Activated CD8-positive, alpha-beta memory T cell treated with anti-CD3 and anti-CD28 coated beads for 1 hour (primary cell): ENCODE results near the gene SHCBP1L.

Experiments used
- DNase-seq, 2 donors: peaks; one replicate each; pipeline ENCODE4 v3.0.0-alpha.2; 2020; ENCODE audit warnings: low read depth in 1 of 2; ENCODE audit errors: extremely low read depth in 1 of 2

Gene SHCBP1L

GRCh38 chr1:182897696-182898095, 55.3 kb downstream of the SHCBP1L start:
- DNase-seq, result no peak

- DNase-seq, result no peak
Observed at GRCh38 chr1:182890927-182891610, 61.9 kb downstream of the SHCBP1L start.

DNA sequence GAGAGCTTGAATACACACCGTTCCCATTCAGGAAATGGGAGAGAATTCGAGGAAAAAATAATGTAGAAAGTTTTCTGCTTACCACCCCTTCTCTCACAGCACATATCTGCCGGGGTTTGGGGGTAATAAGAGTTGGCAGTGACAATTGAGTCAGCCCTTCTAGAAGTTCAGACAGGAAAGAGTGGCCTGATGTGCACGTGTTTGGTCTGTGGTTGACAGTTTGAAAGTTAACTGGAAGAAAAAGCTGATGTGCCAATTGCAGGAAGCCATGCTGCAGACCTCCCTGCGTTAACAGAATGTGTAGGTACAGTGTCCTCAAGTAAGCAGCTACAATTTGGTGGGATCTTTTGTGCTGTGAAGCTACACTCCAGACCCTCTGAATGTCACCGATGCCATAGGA, 63.0 kb downstream of the SHCBP1L start:
- DNase-seq, result no peak

GRCh38 chr1:182888736-182889531, 64.0 kb downstream of the SHCBP1L start:
- no peak for DNase-seq

GRCh38 chr1:182886985-182887384, 66.0 kb downstream of the SHCBP1L start:
- DNase-seq, result no peak

- DNase-seq, result no peak
Observed at GRCh38 chr1:182885591-182885990, 67.4 kb downstream of the SHCBP1L start.

DNA sequence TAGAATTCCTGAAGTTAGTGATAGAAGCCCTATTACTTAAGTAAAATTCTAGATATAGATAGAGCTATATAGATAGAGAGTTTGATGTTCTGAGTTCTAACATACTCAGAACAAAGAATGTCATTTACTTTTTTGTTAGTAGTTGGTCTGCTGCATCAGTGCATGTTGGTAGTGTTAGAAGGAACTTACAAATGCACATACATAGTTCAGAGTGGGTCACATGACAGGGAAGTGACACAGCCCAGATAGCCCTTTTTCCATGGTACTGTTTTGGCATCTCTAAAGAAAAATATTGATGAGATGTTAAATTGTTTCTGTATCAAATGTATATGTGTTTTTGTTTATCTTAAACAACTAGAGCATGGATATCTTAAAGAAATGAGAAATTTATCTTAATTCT, 68.1 kb downstream of the SHCBP1L start:
- no peak for DNase-seq

DNA sequence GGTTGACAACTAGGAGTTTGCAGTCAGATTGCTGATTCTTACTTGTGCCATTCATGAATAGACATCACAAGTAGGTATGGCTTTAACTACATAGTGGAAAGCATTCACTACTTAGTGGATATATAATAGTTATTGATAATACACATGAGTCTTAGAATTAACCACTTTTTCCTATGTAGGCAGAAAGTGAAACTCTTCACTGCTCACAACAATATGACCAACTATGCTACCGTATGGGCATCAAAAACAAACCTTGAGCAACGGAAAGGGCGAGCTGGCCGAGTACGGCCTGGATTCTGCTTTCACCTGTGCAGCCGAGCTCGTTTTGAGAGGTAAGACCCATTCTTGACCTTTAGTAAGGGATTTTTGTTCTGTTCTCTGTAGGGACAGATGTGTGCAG, 75.1 kb downstream of the SHCBP1L start:
- DNase-seq, result no peak

- no peak for DNase-seq
Observed at GRCh38 chr1:182877331-182877730, 75.6 kb downstream of the SHCBP1L start.

DNA sequence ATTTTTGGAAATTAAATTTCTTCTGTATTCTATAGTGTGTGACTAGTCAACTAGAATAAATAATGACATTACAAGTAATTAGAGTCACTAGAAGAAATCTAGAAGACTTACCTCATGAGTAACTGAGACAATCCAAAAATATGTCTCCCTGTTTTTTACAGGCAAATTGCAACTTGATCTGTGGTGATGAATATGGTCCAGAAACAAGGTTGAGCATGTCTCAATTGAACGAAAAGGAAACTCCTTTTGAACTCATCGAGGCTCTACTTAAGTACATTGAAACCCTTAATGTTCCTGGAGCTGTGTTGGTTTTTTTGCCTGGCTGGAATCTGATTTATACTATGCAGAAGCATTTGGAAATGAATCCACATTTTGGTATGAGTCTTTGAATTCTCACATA, 77.1 kb downstream of the SHCBP1L start:
- no peak for DNase-seq

GRCh38 chr1:182872881-182873280, 80.1 kb downstream of the SHCBP1L start:
- no peak for DNase-seq

GRCh38 chr1:182869241-182869666, 83.7 kb downstream of the SHCBP1L start:
- DNase-seq, result no peak

GRCh38 chr1:182867861-182868260, 85.1 kb downstream of the SHCBP1L start:
- no peak for DNase-seq

GRCh38 chr1:182863940-182864339, 89.0 kb downstream of the SHCBP1L start:
- DNase-seq, result no peak

DNA sequence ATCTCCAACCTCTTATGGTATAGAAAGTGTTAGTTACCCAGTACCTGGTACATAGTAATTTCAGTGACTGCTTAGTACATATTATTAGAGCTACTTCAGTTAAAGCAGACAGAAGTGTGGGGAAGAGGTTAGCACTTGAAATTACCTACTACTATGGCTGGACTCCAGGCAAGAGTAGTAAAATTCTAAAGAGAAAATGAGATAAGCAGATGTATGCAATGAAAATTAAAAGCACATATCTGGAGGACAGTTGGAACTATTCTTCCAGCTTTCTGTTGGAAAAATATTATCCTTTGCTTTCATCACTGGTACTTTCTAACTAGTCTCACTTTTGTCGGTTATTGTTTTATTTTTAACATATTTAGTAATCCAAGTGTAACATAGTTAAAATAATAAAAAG, 90.1 kb downstream of the SHCBP1L start:
- no peak for DNase-seq

- no peak for DNase-seq
Observed at GRCh38 chr1:182861994-182862393, 91.0 kb downstream of the SHCBP1L start.

DNA sequence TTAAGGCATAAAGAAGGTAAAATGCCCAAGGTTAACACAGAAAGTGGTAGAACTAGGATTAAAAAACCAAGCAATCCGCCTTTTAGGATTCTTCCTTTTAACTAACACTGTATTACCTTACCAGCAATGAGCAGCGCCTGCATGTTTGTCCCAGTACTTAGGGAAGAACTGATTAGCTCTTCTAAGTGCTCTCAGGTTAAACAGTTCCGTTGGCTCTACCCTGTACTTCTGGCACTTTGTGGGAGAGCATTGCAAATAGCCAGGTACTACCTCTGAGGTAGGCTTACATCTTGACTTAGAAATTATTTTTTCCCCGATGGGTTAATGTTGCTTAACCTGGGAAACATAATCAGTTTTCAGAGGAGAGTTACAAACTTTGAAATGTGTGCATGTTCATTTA, 92.3 kb downstream of the SHCBP1L start:
- DNase-seq, result no peak

DNA sequence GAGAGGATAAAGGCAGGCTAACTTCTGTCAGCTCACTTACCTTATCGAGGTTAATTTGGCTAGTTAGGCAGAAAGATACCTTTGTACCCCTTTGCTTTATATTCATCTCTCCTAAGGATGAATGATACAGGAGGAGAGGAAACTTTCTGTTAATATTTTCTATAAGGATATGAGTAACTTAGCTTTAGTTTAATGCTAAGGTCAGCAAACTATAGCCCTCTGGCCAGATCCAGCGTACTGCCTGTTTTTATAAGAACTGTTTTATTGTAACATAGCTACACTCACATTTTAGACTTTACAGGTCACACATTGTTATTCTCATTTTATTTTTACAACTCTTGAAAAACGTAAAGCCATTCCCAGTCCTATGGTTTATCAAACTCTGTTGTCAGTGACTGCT, 95.8 kb downstream of the SHCBP1L start:
- DNase-seq, result no peak

DNA sequence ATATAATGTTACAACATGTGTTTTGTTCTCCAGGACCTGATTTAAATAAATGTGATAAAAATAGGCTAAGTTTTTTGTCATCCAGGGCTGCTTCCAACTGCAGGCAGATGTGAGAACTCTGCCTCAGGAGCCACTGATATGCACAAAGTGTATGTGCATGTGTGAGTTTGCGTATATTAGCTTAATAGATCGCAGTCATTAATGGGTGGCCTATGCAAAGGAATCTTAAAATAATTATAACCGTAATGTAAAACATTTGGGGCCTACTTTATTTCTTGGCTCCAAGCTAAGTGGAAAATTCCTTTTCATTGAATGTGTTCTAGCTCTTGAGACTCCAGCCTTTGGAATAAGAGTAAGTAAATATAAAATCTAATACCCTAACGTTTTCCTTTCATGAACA, 97.1 kb downstream of the SHCBP1L start:
- DNase-seq, result no peak

DNA sequence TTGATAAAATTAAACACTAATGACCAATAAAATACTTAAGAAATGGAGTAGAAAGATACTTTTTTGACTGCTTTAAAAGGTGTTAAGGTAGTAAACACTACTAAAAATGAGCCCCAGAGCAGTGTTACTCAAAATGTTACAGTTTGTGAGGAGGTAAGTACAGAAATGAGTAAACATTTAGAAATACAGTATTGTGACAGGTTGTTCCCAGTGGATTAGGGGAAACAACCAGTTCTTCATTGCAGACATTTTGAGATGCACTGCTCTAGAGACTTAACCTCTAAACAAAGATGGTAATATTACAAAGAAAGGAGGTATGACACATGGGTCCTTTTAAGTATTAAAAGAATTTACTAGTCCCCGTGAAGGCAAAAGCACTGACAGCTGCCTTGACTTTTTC, 101.1 kb downstream of the SHCBP1L start:
- no peak for DNase-seq

GRCh38 chr1:182850319-182850718, 102.6 kb downstream of the SHCBP1L start:
- DNase-seq, result no peak
